Stimulated activated CD8-positive, alpha-beta memory T cell treated with anti-CD3 and anti-CD28 coated beads, Interleukin-12 subunit alpha, Interleukin-12 subunit beta, amount 100 ng/mL, for 4 hours (primary cell): ENCODE results near the gene MMP15.

ENCODE experiments used
- DNase-seq: peaks from one replicate; pipeline ENCODE4 v3.0.0-alpha.2; 2020; ENCODE audit warnings: low read depth

MMP15 gene

DNA sequence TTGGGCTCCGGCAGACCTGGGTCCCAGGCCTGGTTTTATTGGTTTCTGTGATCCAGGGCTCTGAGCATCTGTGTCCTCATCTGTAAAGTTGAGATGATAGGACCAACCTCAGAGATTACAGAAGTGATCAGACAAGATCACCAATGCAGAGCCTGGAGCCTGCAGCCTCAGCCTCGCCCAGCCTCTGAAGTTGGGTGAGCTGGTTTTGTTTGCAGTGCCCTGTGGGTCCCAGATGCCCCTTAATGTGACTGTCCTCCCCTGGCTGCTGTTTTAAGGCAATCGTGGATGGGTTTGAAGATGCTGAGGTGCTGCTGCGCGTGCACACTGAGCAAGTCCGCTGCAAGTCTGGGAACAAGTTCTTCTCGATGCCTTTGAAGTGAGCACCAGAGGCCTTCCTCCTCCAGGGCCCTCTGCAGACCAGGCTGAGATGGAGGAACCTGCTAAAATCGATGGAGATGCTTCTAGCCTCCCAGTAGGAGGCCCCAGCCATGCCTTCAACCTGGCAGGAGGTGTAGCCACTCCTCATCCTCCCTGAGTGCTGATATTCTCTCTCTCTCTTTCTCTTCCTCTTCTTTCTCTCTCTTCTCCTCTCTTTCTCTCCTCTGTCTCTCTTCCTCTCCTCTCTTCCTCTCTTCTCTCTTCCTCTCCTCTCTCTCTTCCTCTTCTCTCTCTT is 5.6 kb upstream of the MMP15 start:
- no peak for DNase-seq

DNA sequence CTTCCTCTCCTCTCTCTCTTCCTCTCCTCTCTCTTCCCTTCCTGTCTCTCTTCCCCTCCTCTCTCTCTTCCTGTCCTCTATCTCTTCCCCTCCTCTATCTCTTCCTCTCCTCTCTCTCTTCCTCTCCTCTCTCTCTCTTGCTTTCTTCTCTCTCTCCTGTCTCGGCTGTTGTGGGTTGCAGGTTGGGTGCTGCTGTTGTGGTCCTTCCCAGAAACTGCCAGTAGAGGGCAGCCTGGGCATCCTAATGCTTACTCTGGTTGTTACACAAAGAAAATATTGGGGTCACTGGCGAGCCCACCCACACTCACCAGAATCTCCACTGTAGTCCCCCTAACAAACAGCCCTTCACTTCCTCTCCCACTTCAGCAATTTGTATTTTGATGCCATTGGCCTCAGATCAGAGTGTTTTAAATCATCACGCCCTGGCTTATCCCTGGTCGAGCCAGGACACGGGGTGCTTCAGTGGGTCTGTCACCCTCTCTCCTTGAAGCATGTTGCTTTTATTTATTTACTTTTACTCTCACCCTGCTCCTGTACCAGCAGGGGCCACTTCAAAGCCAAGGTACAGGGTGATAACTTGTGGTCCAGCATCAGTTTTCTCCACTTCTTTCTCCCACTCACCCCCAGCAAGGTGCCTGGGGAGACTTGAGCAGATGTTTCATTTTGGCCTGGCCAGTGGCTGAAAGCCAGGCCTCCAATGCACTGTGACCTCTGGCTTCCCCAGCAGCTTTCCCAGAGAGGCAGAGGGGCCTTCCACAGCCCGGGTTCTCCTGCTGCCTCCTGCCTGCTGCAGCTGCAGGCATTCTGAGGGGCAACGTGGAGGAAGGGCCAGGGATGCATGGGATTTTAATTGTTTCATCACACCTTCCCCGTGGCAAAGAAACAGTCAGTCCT is 4.7 kb upstream of the MMP15 start:
- DNase-seq, result no peak

DNA sequence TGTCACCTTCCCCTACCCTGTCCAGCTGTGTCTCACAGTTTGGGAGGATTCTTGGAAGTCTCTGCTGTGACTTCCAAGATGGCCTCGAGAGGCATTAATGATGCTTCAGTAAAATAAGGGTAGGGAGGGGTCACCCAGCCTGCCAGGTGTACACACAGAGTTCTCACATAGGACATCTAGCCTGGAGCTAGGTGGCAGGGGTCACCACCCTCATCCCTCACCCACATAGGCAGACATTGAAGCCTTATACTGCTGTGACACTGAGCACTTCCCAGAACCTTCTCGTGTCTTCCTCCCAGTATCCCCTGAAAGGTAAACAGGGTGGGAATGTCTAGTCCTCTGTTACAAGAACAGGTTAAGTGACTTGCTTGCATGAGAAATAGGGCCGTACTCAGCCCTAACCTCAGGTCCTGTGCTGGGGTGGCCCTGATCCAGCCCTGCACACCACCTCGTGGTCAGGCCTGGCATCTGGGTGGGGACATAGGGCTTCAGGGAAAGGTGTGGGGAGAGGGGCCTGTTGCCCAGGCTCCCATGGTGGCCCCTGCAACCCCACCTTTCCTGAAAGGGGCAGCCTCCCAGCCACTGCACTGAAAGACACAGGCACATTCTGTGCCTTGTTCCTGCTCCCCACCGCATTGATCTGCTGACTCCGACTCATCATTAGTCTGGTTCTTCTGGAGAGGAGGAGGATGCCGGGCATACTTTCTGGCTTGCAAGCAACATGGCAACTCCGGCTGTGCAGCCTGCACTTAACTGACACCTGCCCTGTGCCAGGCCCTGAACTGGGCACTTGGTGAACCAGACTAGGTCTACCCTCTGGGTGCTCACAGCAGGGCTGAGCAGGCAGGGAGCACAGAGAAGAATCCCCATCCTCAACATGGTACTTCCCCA is 3.6 kb upstream of the MMP15 start:
- DNase-seq, result no peak

DNA sequence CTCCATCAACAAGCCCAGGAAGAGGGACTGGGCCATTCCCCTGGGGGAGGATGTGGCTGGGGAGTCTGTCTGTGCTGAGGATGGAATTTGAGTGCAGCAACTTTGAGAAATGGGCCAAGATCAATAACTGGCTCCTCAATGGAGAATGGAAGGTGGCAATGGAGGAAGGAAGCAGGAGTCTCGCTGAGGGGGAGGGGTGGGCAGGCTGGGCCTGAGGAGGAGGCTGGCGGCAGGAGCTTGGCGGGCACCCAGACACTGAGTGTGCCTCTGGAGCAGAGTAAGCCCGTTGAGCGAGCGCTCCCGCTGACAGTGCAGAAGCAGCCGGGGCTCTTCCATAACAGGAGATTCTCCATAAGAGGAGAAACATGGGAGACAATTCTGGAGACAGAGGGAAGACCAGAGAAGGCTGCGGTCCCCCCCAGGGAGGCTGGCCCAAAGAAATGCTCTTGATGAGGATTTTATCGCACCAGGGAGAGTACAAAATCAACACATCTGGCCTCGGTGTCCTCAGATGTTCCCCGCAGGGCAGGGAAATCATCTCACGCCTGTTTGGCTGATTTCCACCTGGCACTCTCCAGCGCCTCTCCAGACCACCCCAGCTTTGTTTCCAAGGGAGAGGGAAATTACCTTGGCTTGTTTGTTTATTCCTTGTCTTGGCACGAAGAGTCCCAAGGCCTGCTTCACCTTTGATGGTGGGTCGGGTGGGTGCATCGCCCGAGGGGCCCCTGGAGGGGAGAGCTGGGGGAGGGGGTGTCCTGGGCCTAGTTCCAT is 2.8 kb upstream of the MMP15 start:
- no peak for DNase-seq

DNA sequence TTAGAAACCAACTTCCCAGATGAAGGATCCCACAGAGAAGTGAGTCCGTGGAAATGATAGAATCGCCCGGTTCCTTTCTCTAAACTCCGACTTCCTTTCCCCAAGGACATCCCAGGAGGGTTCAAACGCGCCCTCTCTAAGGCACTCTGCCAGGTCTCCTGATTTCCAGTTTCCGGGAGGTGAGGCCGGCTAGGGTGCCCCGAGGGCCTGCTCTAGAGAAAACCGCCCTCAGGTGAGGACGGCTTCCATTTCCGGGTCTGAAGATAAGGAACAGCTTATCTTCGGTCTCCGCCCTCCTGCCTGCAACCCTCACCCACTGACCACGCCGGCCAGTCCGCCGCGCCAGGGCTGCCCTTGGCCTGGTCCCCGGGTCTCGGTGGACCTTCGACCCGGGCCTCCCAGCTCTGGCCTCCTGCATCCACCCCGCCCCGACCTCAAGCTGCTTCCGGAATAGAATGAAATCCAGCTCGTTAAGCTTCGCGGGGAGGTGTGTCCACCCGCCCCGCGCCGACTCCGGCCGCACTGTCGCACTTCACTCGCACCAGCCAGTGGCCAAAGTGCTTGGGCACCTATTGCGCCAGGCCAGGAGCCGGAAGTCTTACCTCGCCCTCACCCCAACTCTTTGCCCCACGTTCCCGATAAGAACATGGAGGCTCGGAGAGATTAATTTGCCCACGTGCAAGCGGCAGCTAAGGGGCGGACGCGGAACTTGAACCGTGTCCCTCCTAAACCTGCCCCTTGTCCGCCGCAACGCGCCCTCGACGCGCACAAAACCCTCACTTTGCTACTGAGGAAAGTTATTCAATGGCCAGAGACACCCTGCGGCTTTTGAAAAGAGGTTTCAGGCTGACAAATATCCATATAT is 836 bp upstream of the MMP15 start:
- DNase-seq, result no peak

DNA sequence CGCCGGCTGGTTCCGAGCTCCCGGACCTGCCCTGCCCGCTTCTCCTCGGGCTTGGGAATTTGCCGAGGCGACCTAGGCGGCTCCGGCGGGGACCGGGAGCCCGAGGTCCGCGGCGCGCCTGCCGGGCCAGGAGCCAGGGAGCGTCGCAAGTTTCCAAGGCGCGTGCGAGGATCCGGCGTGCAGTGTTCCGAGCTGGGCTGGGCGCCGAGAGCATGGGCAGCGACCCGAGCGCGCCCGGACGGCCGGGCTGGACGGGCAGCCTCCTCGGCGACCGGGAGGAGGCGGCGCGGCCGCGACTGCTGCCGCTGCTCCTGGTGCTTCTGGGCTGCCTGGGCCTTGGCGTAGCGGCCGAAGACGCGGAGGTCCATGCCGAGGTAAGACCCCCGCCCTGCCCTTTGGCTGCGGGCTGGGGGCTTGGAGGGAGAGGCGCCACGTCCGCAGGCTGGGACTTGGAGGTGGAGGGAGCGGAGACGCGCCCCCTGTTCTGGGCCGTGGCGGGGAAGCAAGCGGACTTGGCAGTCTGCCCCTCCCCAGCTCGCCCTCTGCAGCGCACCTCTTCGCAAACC is 668 bp downstream of the MMP15 start:
- DNase-seq, result no peak

DNA sequence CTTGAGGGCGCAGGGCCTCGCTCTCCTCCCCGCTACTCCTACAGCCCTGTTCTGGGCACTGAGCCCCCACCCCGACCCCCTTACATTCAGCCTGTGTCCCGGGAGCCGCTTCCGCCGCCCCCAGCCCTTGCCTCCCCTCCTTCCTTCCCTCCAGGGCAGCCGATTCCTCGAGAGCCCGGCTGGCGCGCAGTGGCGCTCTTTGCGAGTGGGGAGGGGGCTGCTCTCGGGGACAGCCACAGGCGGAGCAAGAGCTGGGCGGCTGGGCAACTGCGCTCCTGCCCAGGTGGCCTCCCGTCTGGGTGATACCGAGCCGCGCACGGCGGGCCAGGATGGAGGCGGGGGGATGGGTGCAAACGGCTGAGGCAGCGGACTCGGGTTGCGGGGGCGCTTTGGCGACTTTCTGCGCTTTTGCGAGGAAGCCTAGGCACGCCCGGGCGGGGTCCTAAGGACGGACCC is 1.2 kb downstream of the MMP15 start:
- DNase-seq, result no peak

DNA sequence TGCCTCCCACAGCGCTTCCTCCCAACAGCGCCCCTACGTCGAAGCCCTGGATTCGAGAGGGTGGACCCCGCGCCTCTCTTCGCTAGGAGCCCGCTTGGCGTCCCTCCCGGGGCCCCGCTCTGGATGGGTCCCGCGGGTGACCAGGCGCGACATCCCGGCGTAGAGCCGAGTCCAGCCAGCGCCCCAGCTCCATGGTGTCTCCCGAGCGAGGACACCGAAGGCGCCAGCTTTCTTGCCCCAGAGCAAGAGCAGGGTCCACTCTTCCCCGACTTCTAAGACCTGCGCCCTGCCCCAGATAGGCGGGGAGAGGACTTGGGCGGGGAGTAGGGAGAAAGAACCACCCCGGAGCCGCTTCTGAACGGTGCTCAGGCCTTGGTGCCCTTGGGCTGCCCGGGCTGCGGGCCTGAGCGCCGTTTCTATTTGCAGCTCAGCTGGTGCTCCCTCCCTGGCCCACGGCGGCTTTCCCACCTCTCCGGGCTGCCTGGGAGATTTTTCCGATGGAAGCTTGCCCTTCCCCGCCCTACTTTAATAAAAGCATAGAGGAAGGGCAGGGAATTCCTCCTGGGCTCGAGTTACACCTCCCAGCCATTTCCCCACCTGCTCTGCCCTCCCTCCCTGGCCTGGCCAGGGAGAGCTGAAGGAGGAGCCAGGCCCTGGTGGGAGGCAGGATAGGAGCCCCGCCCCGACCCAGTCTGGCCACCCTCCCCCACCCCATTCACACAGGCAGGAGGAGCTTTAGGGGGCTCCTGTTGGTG is 1.8 kb downstream of the MMP15 start:
- DNase-seq, result no peak

DNA sequence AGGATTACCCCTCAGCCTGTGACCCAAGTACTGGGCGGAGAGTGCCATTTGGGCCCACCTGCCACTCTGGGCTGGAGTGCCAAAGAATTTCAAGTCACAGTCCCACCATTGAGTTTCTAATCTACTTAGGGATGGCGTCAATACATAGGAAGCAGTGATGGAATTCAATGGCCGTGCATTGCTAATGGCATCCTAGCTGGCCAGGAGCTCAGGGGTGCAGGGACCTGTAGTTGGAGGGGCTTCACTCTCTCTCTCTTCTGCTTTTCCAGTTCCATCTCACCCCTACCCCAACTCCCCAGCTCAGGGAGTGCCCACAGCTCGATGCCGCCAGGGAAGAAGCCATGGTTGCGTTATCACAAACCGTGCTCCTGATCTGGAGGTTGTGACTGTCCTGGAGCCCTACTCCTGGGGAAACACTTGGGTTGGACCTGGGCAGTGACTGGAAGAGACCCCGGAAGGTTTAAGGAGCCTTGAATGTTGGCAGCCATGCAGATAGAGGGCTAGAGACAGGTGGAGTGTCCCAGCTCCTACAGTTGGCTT is 2.4 kb downstream of the MMP15 start:
- DNase-seq, result no peak

DNA sequence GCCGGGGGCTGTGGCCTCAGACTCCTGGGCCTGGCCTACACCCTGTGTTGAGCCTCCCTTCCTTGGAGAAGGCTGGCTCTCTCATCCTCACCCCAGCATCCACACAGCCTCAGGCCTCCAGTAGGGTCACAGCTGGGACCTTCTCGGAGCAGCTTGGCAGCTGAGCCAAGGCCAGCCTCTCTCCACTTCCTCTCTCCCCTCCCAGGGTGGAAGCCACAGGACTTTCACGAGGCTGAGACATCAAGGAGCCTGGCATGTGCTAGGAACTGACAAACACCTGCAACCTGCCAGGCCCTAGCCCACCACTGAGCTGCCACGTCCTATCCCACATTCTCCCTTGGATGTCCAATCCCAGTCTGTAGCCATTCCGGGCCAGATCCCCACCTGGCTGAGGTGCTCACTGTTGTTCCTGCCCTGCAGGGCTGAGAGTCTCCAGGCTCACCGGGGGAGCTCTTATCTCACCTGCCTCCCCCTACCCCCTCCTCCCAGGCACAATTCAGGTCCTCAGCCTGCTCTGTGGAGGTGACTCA is 3.1 kb downstream of the MMP15 start:
- DNase-seq, result no peak

DNA sequence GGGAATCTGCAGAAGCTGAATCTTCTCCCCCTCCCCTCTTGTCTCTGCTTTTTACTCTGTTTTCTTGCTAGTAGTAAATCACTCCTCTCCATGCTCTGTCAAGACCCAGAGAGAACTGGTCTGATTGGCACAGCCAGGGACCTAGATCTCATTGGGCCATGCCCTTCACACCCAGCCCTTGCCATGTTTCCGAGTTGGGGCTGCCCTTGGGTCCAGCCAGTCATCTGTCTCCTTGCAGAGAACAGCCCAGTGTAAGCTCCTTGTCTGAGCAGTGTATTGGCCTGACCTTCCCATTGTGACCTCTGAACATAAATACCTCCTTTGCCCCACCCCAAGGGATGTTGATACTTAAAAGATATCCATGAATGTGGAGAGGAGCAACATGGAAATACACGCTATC is 3.9 kb downstream of the MMP15 start:
- no peak for DNase-seq

DNA sequence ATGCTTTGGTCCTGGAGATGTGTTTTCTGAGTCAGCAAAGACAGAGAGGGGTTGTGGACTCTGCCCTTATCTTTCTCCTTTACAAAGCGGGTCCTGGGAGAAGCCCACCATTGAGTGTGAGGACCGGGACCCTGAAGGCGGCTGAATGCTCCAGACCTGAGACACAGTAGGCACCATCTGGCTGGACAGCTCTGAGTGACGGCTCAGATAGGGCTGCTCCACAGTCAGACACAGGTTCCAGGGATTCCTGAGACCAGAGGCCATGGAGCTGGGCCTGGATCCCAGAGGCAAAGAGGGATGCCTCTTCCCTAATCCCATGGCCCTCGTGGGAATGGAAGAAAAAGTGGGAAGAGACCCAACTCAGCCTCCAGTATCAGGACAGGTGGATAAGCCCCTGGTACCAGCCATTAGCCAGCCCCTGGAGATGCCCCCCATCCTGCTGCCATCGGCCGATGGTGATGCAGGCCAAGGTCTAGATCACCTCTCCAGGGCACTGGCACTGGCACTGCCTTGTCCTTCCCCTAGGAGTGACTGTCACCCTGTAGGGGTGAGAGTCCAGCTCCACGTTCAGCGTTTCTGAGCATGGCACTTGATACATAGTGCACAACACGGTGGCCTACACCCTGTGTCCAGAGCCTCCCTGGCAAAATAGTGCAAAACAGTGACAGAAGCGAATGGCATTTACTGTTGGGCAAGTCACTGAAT is 4.7 kb downstream of the MMP15 start:
- no peak for DNase-seq

DNA sequence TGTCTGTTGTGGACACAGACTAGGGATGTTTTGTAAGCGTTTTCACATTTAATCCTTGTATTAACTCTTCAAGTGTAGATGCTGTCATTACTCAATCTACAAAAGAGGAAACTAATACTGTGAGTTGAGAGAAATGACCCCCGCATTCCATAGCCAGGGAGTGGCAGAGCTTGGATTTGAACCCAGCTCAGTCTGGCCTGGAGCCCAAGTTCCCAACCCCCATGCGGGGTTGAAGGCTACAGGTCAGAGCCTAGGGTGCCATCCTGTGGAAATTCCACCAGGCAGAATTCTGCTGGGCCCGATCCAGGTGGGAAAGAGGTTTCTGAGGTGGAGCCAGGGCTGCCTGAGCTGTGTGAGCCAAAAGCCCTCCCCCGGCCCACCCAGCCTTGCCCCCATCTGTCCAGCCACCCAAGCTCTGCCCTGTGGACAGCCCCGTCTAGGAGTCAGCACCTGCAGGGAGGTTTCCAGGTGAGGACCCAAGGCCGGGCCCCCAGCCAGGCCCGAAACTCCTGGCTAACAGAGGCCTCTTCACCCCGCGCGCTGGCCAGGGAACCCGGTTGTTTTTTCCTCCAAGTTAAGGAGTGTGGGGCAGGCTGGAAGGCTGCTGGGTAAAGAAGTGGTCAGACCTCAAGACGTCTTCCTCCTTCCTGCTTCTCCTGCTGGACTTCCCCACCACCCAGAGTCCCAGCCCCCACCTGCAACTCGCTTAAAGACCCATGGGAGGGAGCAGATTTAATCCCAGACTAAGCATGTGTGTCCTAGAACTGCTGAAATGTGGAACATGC is 5.7 kb downstream of the MMP15 start:
- no peak for DNase-seq

DNA sequence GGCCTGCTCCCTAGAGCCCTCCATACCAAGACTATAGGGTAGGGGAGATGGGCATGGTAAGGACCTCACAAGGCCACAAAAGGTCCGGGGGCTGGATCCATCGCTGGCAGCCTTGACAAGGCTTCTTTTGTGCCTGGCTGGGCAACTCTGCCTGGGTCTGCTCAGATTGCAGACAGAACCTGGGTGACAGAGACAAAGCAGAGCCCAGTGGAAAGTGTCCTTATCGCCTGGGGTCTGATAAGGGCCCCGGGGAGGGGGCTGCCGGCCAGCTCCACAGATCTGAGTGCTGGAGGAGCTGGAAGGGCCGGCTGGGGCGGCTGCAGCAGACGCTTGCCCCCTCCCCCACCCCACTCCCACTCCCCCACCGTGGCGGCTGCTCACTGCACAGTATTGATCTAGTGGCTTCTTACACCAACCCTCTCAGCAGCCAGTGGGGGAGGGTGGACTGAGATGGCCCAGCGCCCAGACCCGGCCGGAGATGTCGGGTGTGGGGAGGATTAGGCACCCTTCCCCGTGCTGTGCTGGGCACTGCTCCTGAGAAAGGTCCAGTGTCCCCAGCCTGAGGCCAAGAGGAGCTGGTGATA is 7.2 kb downstream of the MMP15 start:
- no peak for DNase-seq

DNA sequence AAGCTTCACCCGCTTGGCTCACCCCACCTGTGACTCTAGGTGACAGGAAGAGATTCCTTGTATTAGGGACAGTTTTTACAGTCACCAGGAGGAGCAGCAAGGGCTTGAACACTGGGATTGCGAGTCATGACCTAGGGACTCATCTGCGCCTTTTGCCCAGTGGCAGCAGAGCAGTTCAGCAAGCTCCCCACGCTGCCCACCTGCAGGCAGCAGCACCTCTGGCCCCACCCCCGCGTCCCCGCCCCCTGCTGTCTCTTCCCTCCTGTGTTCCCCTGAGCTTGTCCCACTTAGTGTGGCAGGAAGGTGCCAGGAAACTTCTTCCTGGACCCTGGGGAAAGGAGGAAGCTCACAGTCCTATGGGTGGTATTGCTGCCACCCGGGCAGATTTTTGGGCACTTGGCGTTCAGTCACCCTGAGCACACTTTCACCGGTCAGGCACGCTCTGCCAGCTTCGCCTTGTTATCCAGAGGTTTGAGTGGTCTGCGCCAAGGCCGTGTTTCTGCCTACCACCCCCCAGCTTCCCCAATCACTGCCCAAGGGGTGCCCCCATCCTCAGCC is 8.7 kb downstream of the MMP15 start:
- no peak for DNase-seq

DNA sequence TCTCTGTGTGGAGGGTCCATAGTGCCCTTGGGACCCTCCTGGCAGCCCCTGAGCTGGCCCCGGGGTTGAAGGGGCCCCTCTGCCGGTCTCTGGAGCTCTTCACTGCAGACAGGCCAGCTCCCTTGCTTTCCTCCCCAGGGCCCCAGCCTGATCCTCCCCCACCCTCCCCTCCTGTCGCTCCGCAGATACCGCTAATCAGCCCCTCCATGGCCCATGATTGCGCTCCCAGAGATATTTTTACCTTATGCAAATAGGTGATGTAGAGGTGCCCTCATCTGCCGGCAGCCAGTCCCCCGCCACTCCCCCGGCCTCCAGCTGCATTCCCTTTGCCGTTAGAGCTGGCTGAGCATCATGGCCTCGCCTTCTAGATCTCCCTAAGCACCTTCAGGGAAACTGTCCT is 9.2 kb downstream of the MMP15 start:
- DNase-seq, result no peak
